Large intestine (tissue), 3 donors: ENCODE results near the gene EXD3. TPM values are rescaled to one million over a fixed set of nuclear protein-coding genes. Genes with fewer than 3 reads are reported as not detected.

Source experiments
- DNase-seq, 2 donors: peaks; one replicate each; pipeline versions ENCODE4 v3.0.0 to v3.0.0-alpha.2; 2013
- H3K27ac ChIP-seq: one replicate; pipeline ENCODE4 v1.5.1; 2013; ENCODE audit warnings: low read length
- H3K27me3 ChIP-seq: 2 replicates; pipeline ENCODE4 v1.6.1; 2013; ENCODE audit warnings: low read length; ENCODE audit not compliant: control insufficient read depth, insufficient read depth
- H3K36me3 ChIP-seq: 2 replicates; pipeline ENCODE4 v1.6.1; 2013; ENCODE audit warnings: low read length; ENCODE audit not compliant: control insufficient read depth, insufficient read depth
- H3K4me1 ChIP-seq: one replicate; pipeline ENCODE4 v1.6.1; 2013; ENCODE audit warnings: low read length; ENCODE audit not compliant: control insufficient read depth, insufficient read depth
- H3K4me3 ChIP-seq: one replicate; pipeline ENCODE4 v1.5.1; 2013; ENCODE audit warnings: low read length
- H3K9me3 ChIP-seq: one replicate; pipeline ENCODE4 v1.6.1; 2013; ENCODE audit warnings: mild to moderate bottlenecking, low read depth, low read length, moderate library complexity; ENCODE audit not compliant: control insufficient read depth
- WGBS: methylation state at CpG from one replicate; pipeline ENCODE4 v1.1.5; 2013; ENCODE audit warnings: low lambda C conversion rate; ENCODE audit not compliant: insufficient coverage; 5-methylcytosine and 5-hydroxymethylcytosine counted together
- polyA plus RNA-seq: library from polyadenylated mRNA; unstranded; fragments of 120-200 nt; gene quantifications from one replicate; pipeline ENCODE4 v1.2.1, GENCODE V29; 2013

Gene EXD3
- polyA plus RNA-seq, 1 donor = 36.5 TPM

DNA sequence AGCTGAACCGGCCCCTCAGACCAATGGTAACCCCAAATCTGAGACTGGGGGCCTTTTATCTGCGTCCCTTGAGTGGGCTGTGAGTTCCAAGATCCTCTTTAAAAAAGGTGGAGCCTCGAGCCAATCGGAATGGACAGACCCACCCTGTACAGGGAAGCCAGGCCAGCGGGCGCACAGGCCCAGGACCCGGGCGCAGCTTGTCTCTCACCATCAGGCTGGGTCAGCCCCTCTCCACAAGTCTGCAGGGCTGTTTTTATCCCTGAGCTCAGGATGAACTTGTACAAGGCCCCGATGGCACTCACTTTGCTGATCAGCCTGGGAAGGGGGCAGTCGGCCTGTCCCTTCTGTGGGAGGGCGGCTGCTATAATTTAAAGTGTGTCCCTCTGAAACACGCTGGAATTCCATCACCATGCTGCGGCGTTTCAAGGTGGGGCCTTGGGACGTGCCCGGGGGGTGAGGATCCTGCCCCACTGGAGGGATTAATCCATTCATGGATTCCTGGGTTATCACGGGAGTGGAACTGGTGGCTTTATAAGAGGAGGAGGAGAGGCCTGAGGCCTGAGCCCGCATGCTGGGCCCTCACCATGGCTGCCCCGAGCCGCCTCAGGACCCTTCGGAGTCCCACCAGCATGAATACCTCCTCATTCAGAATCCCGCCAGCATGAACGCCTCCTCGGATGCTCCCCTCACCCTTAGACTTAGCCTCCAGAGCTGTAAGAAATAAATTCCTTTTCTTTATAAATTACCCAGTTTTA, 14.1 kb downstream of the EXD3 start:
- Histone ChIP-seq H3K27me3 (no peaks in the 10 kb centered on the region), H3K27ac (no peak overlapping the region), H3K36me3 (no peaks in the 10 kb centered on the region), H3K9me3 (peaks cover 3% of the 10 kb centered on the region), H3K4me3 (no peak overlapping the region), H3K4me1 (peaks cover 22% of the 10 kb centered on the region)
- 90% methylated on average over 2 of the region's 24 CpGs for WGBS
- no peak for DNase-seq

DNA sequence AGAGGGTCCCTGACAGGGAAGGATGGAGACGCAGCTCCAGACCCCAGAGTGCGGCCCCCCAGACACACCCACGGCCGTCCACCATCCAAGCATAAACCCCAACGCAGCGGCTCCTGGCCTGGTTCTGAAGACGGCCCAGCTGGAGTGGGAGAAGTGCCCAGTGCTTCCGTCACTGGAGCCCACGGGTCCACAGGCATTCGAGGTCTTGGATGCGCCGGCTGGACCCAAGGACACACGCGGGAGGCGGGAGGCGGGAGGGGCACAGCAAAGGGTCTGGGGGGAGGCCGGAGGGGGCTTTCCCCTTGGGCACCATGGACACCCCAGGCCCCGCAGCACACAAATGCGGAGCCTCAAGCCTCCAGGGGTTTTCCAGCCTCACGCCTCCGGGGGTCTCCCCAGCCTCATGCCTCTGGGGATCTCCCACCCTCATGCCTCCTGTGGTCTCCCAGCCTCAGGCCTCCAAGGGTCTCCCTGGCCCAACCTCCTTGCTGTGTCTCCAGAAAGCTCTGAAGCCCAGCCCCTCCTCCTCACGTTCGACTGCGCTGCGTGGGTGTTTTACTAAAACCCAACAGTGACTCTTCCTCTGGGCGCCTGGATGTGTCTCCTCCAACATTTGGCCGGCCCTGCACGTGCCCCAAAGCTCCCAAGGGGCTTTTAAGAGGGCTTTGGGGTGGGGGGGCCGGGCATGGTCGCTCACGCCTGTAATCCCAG, 15.2 kb downstream of the EXD3 start:
- Histone ChIP-seq H3K4me3 (no peak overlapping the region), H3K27ac (peak overlapping the region; percentile 74), H3K4me1 (peaks cover 28% of the 10 kb centered on the region), H3K36me3 (no peaks in the 10 kb centered on the region), H3K27me3 (no peaks in the 10 kb centered on the region), H3K9me3 (peaks cover 3% of the 10 kb centered on the region)
- DNase-seq = no peak
- no CpG with 5 or more reads among the region's 31 CpGs for WGBS

DNA sequence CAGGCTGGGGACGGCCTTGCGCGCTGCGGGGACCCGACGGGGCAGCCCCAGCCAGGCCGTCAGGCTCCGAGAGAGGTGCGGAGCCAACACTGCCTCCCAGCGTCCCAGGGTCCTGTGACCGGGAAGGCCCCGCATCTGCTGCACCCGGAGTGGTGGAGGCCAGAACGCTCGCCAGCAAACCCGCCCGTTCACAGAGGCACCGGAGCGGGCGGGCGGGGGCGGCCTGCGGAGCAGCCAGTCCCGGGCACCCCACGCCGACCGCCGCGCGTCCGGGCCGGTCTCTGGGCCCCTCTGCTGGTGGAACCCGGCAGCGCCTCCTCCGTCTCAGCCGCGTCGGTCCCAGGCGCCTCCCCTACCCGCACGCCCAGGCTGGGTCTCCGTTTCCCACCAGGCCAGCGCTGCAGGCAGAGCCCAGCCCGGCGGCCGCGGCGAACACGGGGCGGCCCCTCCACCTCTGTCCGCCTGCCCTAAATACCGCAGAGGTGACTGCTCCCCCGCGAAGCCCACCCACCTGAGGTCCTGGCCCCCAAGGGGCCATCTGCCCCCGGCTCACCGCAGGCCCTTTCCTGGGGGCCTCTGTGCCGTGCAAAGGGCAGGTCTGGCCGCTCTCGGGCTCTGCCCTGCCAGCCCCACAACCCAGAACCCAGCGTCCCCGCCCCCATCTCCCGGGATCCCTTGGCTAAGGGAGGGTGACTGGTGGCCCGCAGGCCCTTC, 15.9 kb downstream of the EXD3 start:
- Histone ChIP-seq H3K27ac (peak overlapping the region; percentile 74), H3K27me3 (no peaks in the 10 kb centered on the region), H3K9me3 (peaks cover 3% of the 10 kb centered on the region), H3K4me1 (peaks cover 29% of the 10 kb centered on the region), H3K36me3 (no peaks in the 10 kb centered on the region), H3K4me3 (peak overlapping the region; percentile 46)
- peak; percentile 77 to 89 for DNase-seq
- WGBS = no CpG with 5 or more reads among the region's 63 CpGs

DNA sequence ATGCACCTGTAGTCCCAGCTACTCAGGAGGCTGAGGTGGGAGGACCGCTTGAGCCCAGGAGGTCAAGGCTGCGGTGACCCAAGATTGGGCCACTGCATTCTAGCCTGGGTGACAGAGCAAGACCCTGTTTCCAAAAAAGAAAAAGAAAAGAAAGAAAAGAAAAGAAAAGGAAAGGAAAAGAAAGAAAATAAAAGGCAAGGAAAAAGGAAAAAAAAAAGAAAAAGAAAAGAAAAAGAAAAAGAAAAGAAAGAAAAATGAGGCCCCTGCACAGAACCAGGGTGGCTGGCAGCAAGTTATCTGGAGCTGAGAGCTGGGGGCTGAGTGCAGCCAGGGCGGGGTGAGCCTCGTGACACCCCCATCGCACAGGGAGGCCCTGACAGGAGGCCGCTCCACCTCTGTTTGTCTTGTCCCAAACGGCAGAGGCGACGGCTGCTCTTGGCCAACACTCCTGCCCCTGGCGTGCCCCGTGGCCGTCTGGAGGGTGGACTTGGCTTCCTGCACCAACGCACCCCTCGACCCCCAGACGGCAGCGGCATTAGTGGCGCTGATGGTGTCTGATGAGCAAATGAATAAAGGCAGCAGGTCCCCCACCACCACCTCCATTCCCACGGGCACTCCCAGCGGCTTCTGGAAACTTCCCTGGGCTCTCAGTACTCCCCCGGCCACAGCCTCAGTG, 16.7 kb downstream of the EXD3 start:
- DNase-seq = peak; percentile 73 to 90
- WGBS = 92% methylated on average over 2 of the region's 20 CpGs
- H3K27ac ChIP-seq = peak overlapping the region; percentile 65
- H3K9me3 ChIP-seq = peaks cover 3% of the 10 kb centered on the region
- H3K4me1 ChIP-seq = peaks cover 29% of the 10 kb centered on the region
- no peaks in the 10 kb centered on the region for H3K36me3 ChIP-seq
- peak overlapping the region; percentile 46 for H3K4me3 ChIP-seq
- no peaks in the 10 kb centered on the region for H3K27me3 ChIP-seq

DNA sequence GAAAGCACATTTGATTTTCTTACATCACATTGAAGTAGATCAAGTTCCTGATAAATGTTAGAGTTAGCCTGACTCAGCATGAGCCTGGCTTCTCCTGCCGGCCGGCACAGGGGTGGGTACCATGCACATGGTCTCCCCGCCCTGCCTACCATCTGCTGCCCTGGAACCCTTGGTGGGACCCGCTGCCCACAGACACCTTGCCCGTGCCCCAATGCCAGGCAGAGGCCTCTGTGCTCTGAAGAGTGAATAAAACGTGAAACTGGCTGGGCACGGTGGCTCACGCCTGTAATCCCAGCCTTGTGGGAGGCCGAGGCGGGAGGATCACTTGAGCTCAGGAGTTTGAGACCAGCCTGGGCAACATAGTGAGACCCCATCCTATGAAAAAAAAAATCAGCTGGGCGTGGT, 17.3 kb downstream of the EXD3 start:
- Histone ChIP-seq H3K4me1 (peaks cover 33% of the 10 kb centered on the region), H3K4me3 (peak overlapping the region; percentile 11), H3K27me3 (no peaks in the 10 kb centered on the region), H3K27ac (peak overlapping the region; percentile 65), H3K9me3 (peaks cover 3% of the 10 kb centered on the region), H3K36me3 (no peaks in the 10 kb centered on the region)
- no peak for DNase-seq
- 100% methylated on average over 1 of the region's 11 CpGs for WGBS

DNA sequence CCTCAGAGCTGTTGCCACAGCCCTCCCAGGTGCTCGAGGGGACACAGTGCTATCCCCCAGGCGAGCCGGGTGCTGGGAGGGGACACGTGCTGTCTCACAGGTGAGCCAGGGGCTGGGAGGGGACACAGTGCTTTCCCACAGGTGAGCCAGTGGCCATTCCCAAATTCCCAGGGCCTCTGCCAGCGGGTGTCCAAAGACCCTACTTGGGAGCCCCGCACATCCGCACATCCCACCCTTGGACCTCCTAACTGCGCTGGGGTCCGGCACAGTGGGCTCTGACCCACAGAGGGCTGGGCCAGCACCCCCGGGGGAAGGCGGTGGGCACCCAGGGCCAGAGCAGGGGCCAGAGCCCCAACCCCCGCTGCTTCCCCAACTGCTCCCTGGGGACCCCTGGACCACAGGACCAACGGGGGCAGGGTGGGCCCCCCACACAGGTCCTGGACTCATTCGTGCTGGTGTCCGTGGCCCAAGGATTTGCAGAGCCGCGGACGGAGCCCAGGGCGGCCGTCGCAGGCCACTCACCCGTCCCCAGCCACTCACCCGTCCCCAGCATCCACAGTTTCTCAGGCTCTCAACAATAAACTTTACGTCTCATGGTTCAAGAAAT, 17.9 kb downstream of the EXD3 start:
- H3K9me3 ChIP-seq = peaks cover 3% of the 10 kb centered on the region
- peak overlapping the region; percentile 11 for H3K4me3 ChIP-seq
- no peaks in the 10 kb centered on the region for H3K27me3 ChIP-seq
- H3K36me3 ChIP-seq = no peaks in the 10 kb centered on the region
- H3K4me1 ChIP-seq = peaks cover 34% of the 10 kb centered on the region
- peak overlapping the region; percentile 65 for H3K27ac ChIP-seq
- DNase-seq = no peak
- no CpG with 5 or more reads among the region's 24 CpGs for WGBS

DNA sequence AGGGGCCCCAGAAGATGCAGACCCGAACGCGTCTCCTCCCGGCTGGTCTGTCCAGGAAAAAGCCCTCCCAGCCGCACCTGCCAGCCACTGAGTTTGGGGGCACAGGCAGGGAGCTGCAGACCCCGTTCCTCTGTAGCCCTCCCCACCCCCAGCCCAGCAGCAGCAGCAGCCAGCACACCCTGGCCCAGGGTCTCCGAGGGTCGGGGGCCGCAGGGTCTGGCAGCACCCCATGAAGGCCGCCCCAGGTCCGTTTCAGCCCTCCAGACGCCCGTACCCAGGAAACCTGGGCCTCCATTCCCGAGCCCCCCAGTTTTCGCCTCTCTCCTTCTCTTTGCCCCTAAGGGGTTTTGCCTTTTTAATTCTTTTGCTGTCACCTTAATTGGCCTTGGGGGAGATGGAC, 19.7 kb downstream of the EXD3 start:
- H3K9me3 ChIP-seq = peaks cover 7% of the 10 kb centered on the region
- H3K36me3 ChIP-seq = peaks cover 3% of the 10 kb centered on the region
- peaks cover 49% of the 10 kb centered on the region for H3K4me1 ChIP-seq
- H3K4me3 ChIP-seq = no peak overlapping the region
- H3K27me3 ChIP-seq = no peaks in the 10 kb centered on the region
- 100% methylated on average over 1 of the region's 15 CpGs for WGBS
- DNase-seq = no peak
- no peak overlapping the region for H3K27ac ChIP-seq

DNA sequence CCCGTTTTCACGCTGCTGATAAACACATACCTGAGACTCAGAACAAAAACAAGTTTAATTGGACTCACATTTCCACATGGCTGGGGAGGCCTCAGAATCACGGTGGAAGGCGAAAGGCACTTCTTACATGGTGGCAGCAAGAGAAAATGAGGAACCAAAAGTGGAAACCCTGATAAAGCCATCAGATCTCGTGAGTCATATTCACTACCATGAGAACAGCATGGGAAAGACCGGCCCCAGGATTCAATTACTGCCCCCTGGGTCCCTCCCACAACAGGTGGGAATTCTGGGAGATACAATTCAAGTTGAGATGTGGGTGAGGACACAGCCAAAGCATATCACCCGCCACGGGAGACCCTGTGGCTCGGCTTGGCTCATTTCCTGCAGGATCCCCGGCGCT, 20.2 kb downstream of the EXD3 start:
- no peak for DNase-seq
- Histone ChIP-seq H3K4me3 (no peak overlapping the region), H3K27ac (no peak overlapping the region), H3K9me3 (peaks cover 10% of the 10 kb centered on the region), H3K27me3 (no peaks in the 10 kb centered on the region), H3K36me3 (peaks cover 3% of the 10 kb centered on the region), H3K4me1 (peaks cover 49% of the 10 kb centered on the region)
- WGBS = no CpG with 5 or more reads among the region's 11 CpGs

DNA sequence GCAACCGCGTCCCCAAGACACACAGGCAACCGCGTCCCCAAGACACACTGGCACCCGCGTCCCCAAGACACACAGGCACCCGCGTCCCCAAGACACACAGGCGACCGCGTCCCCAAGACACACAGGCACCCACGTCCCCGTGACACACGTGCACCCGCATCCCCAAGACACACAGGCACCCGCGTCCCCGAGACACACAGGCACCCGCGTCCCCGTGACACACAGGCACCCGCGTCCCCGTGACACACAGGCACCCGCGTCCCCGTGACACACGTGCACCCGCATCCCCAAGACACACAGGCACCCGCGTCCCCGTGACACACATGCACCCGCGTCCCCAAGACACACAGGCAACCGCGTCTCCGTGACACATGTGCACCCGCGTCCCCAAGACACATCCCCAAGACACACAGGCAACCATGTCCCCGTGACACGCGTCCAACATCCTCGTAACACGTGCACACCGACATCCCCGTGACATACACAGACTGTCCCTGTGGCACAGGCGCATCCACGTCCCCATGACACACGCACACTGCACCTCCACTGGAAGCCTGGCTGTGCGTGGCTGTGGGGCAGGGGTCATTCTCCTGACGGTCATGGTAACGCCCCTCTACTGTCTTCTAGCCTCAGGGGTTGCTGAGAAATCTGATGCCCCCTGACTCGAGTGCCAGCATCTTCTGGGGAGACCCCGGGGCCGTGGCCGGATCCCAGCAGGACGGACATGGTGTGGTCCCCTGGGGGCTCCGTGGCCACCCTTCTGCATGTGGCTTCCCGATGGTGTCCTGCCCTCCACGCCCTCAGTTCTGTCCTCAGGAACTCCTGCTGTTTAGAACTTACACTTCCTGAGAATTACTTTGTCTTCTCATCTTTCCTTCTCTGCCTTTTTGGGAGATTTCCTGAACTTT, 24.1 kb downstream of the EXD3 start:
- Histone ChIP-seq H3K4me1 (peaks cover 27% of the 10 kb centered on the region), H3K36me3 (peaks cover 7% of the 10 kb centered on the region), H3K9me3 (peaks cover 18% of the 10 kb centered on the region), H3K27ac (peak overlapping the region; percentile 80), H3K27me3 (no peaks in the 10 kb centered on the region), H3K4me3 (no peak overlapping the region)
- no peak for DNase-seq
- WGBS = no CpG with 5 or more reads among the region's 60 CpGs
